Loucy (cell line): ENCODE measurements around the gene DNAI4.
A peak's percentile ranks its signal among the peaks of the same experiment; 100 is the strongest.

ENCODE experiments used
- H2AFZ ChIP-seq: fragments of 200-600 bp; sonication (generic); 2 replicates; pipeline ENCODE4 v1.6.0; 2016; ENCODE audit warnings: antibody characterized with exemption, mild to moderate bottlenecking, low read length, moderate library complexity
- H3F3A ChIP-seq: fragments of 200-600 bp; 2 replicates; pipeline ENCODE4 v1.6.0; 2016; ENCODE audit warnings: antibody characterized with exemption, low read depth, mild to moderate bottlenecking
- H3K27me3 ChIP-seq: fragments of 200-600 bp; sonication (generic); 2 replicates; pipeline ENCODE4 v1.6.1; 2014; ENCODE audit warnings: low read length, mild to moderate bottlenecking; ENCODE audit not compliant: insufficient read depth, poor library complexity, severe bottlenecking
- H3K36me3 ChIP-seq: fragments of 200-600 bp; sonication (generic); 2 replicates; pipeline ENCODE4 v1.6.1; 2016; ENCODE audit warnings: low read length; ENCODE audit not compliant: insufficient read depth
- H3K4me1 ChIP-seq: fragments of 200-600 bp; sonication (generic); 2 replicates; pipeline ENCODE4 v1.5.1; 2014; ENCODE audit warnings: low read length, mild to moderate bottlenecking; ENCODE audit not compliant: insufficient read depth, poor library complexity, severe bottlenecking
- H3K4me2 ChIP-seq: fragments of 200-600 bp; sonication (generic); 2 replicates; pipeline ENCODE4 v1.6.0; 2014; ENCODE audit warnings: antibody characterized with exemption, low read length, low read depth, mild to moderate bottlenecking; ENCODE audit not compliant: poor library complexity, severe bottlenecking
- H3K4me3 ChIP-seq: fragments of 200-600 bp; sonication (generic); 2 replicates; pipeline ENCODE4 v1.5.1; 2014; ENCODE audit warnings: low read length, mild to moderate bottlenecking, mixed read lengths; ENCODE audit not compliant: poor library complexity, severe bottlenecking
- H3K79me2 ChIP-seq: fragments of 200-600 bp; sonication (generic); 2 replicates; pipeline ENCODE4 v1.6.1; 2014; ENCODE audit warnings: low read length; ENCODE audit not compliant: insufficient read depth
- H3K9ac ChIP-seq: fragments of 200-600 bp; sonication (generic); 2 replicates; pipeline ENCODE4 v1.6.0; 2014; ENCODE audit warnings: mild to moderate bottlenecking, low read depth, low read length, moderate library complexity; ENCODE audit not compliant: poor library complexity, severe bottlenecking
- H3K9me2 ChIP-seq: fragments of 200-600 bp; sonication (generic); replicated peaks from 2 replicates; pipeline ENCODE4 v1.6.1; 2016; ENCODE audit warnings: low read depth, low read length, mixed read lengths
- H3K9me3 ChIP-seq: fragments of 200-600 bp; sonication (generic); 2 replicates; pipeline ENCODE4 v1.6.1; 2014; ENCODE audit warnings: mild to moderate bottlenecking, antibody characterized with exemption, low read length, low read depth; ENCODE audit not compliant: insufficient read depth
- H4K20me1 ChIP-seq: fragments of 200-600 bp; sonication (generic); 2 replicates; pipeline ENCODE4 v1.6.0; 2014; ENCODE audit warnings: antibody characterized with exemption, low read length, mild to moderate bottlenecking; ENCODE audit not compliant: insufficient read depth, poor library complexity, severe bottlenecking
- CTCF ChIP-seq: fragments of 200-600 bp; sonication (generic); conservative IDR thresholded peaks from 2 replicates; pipeline ENCODE4 v1.5.1; 2014; ENCODE audit warnings: mild to moderate bottlenecking, antibody characterized with exemption, low read length
- EZH2phosphoT487 ChIP-seq: fragments of 200-600 bp; IDR thresholded peaks from 2 replicates; pipeline ENCODE4 v1.6.1; 2018; ENCODE audit warnings: antibody characterized with exemption, mild to moderate bottlenecking, moderate library complexity, borderline replicate concordance

Gene DNAI4

GRCh38 chr1:66925944-66926343 lies 1.3 kb upstream of the DNAI4 start:
- no peaks in the 10 kb centered on the region for H3K9me2 ChIP-seq
- H3F3A ChIP-seq = peaks cover 19% of the 10 kb centered on the region; the same call in 1 of the 2 replicates
- H4K20me1 ChIP-seq = peaks cover 40% of the 10 kb centered on the region
- H3K27me3 ChIP-seq = no peaks in the 10 kb centered on the region
- H2AFZ ChIP-seq = no peak overlapping the region
- H3K4me1 ChIP-seq = peaks cover 57% of the 10 kb centered on the region
- H3K9ac ChIP-seq = peak overlapping the region; percentile 79
- TF ChIP-seq EZH2phosphoT487 = no peak
- no peak for TF ChIP-seq CTCF
- peak overlapping the region; percentile 88 for H3K4me3 ChIP-seq
- H3K9me3 ChIP-seq = no peaks in the 10 kb centered on the region
- no peaks in the 10 kb centered on the region for H3K36me3 ChIP-seq
- H3K4me2 ChIP-seq = peak overlapping the region; percentile 95
- peaks cover 66% of the 10 kb centered on the region for H3K79me2 ChIP-seq

GRCh38 chr1:66925558-66925910 lies 878 bp upstream of the DNAI4 start:
- Histone ChIP-seq H4K20me1 (peaks cover 36% of the 10 kb centered on the region), H3K9me2 (no peaks in the 10 kb centered on the region), H3K4me2 (peak overlapping the region; percentile 95), H3K36me3 (no peaks in the 10 kb centered on the region), H3K27me3 (no peaks in the 10 kb centered on the region), H2AFZ (peak overlapping the region; percentile 96), H3K4me3 (peak overlapping the region; percentile 88), H3K79me2 (peaks cover 62% of the 10 kb centered on the region), H3K9ac (peak overlapping the region; percentile 79), H3K4me1 (peaks cover 55% of the 10 kb centered on the region), H3K9me3 (no peaks in the 10 kb centered on the region), H3F3A (peaks cover 19% of the 10 kb centered on the region; the same call in 1 of the 2 replicates)
- TF ChIP-seq EZH2phosphoT487 (no peak), CTCF (no peak; the same call in 1 of the 2 replicates)

GRCh38 chr1:66920543-66920942 lies 4.1 kb downstream of the DNAI4 start:
- H4K20me1 ChIP-seq = no peaks in the 10 kb centered on the region
- TF ChIP-seq EZH2phosphoT487 = no peak
- TF ChIP-seq CTCF = no peak
- no peaks in the 10 kb centered on the region for H3F3A ChIP-seq
- no peaks in the 10 kb centered on the region for H3K9me2 ChIP-seq
- H3K9me3 ChIP-seq = peaks cover 11% of the 10 kb centered on the region; the same call in 1 of the 2 replicates
- H3K79me2 ChIP-seq = peaks cover 20% of the 10 kb centered on the region
- no peak overlapping the region for H2AFZ ChIP-seq
- H3K4me1 ChIP-seq = peaks cover 17% of the 10 kb centered on the region
- H3K36me3 ChIP-seq = no peaks in the 10 kb centered on the region
- H3K9ac ChIP-seq = no peak overlapping the region
- no peaks in the 10 kb centered on the region for H3K27me3 ChIP-seq
- H3K4me2 ChIP-seq = no peak overlapping the region
- H3K4me3 ChIP-seq = no peak overlapping the region
